Measurements from ENCODE around the gene KPNA3. TPM values are rescaled to one million over a fixed set of nuclear protein-coding genes. Genes with fewer than 3 reads are reported as not detected.

KPNA3 gene
- total and polyA plus RNA-seq, 2 donors (not counting 3 experiments of a cell fraction or from before 2014, with no cell fraction given), result 19.6 to 60.4 TPM

- BruUV-seq (replicated peaks), result no TSS peak
- TF ChIP-seq, protein P1, sequence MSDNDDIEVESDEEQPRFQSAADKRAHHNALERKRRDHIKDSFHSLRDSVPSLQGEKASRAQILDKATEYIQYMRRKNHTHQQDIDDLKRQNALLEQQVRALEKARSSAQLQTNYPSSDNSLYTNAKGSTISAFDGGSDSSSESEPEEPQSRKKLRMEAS (IDR thresholded peaks at IDR 0.05; ENCODE audit: insufficient read depth, insufficient read length), result no peak
- TF ChIP-seq EZH2 (IDR thresholded peaks at IDR 0.05; ENCODE audit: borderline replicate concordance, low read depth, low read length, severe bottlenecking) (no peak), POLR2AphosphoS5 (IDR thresholded peaks at IDR 0.05; ENCODE audit: insufficient read depth, low read depth, low read length) (no peak), FOS (IDR thresholded peaks at IDR 0.05; ENCODE audit: borderline replicate concordance, insufficient read depth, low read length) (no peak), POLR2A (IDR thresholded peaks at IDR 0.05; ENCODE audit: low read depth, low read length) (no peak)
- DNase-seq (ENCODE audit: low read depth, low spot score), result no peak
- Histone ChIP-seq H3K36me3 (ENCODE audit: control insufficient read depth in 2 of 2, extremely low read depth in 1 of 2, insufficient read depth in 2 of 2, low read length in 2 of 2) (no peaks in the 10 kb centered on the region), H3K79me2 (ENCODE audit: control insufficient read depth, insufficient read depth, low read length) (no peaks in the 10 kb centered on the region), H4K20me1 (replicated peaks; ENCODE audit: control insufficient read depth, extremely low read depth, insufficient read depth, low read length) (no peaks in the 10 kb centered on the region), H3K27me3 (ENCODE audit: control insufficient read depth in 2 of 2, insufficient read depth in 2 of 2, low read length in 2 of 2) (no peaks in the 10 kb centered on the region), H3K9ac (replicated peaks; ENCODE audit: extremely low read depth, insufficient read depth, low read length) (no peak overlapping the region), H3K9me1 (replicated peaks; ENCODE audit: control insufficient read depth, extremely low read depth, insufficient read depth, low read length) (no peaks in the 10 kb centered on the region), H3K4me1 (ENCODE audit: control insufficient read depth, extremely low read depth, insufficient read depth, low read length) (no peaks in the 10 kb centered on the region), H3K4me2 (ENCODE audit: insufficient read depth, low read length) (no peak overlapping the region), H3K4me3 (replicated peaks in 1 of 3; ENCODE audit: insufficient read depth in 1 of 3, low read depth in 1 of 3, low read length in 3 of 3) (no peak overlapping the region), H3K9me3 (replicated peaks; ENCODE audit: control insufficient read depth, insufficient read depth, low read length) (no peaks in the 10 kb centered on the region), H2AFZ (ENCODE audit: low read depth, low read length) (no peak overlapping the region), H3K27ac (ENCODE audit: insufficient read depth, low read depth, low read length) (no peak overlapping the region)
- ChIA-PET POLR2A (no interaction called here), CTCF (interaction anchor here (0.6 kb wide), 1 partner anchor 11 kb away, joined by 3 read pairs; no protein-coding TSS in a partner anchor)
- peak; percentile 18 for FAIRE-seq
- dilution Hi-C loops (cut with MboI; ENCODE audit: extremely low pct_ligation_motif_present, low sequenced_read_pairs) (no loop called here), intact Hi-C loops (cut with micrococcal nuclease) (no loop called here)
These were observed 136.6 kb downstream of the KPNA3 start for GRCh38 chr13:49655906-49656305.

DNA sequence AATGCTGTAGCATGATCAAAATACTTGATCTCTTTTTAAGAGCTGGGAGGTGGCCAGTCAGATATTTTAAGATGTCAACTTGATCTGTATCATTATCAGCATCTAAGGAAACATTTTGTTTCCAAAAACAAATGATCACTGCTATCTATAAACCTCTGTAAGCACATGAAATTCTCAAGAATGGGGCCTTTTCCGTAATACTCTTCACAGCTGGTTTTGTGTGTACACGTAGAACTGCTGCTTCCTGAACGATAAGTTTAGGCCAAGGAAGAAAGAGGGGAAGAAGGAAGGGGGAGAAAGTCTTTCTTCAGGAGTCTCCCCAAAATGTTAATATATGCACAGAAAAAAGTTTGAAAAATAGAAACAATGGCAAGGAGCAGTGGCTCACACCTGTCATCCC, 138.5 kb downstream of the KPNA3 start:
- H3K9me3 ChIP-seq (replicated peaks; ENCODE audit: control insufficient read depth, insufficient read depth, low read length), result no peaks in the 10 kb centered on the region
- CTCF ChIA-PET, result interaction anchor here (1.3 to 1.6 kb wide), 2 partner anchors 37 to 1415 kb away, joined by 3 read pairs; partner anchors contain the start of gene EBPL
- H3K27ac ChIP-seq (ENCODE audit: insufficient read depth, low read depth, low read length), result no peak overlapping the region
- no peaks in the 10 kb centered on the region for H3K36me3 ChIP-seq (ENCODE audit: control insufficient read depth in 2 of 2, extremely low read depth in 1 of 2, insufficient read depth in 2 of 2, low read length in 2 of 2)
- peaks cover 9% of the 10 kb centered on the region for H3K4me1 ChIP-seq (ENCODE audit: control insufficient read depth, extremely low read depth, insufficient read depth, low read length)
- TF ChIP-seq GATA2 (IDR thresholded peaks at IDR 0.05; ENCODE audit: insufficient read depth, insufficient read length, low read depth, low read length), result no peak
- TF ChIP-seq FOS (IDR thresholded peaks at IDR 0.05; ENCODE audit: borderline replicate concordance, insufficient read depth, low read length), result no peak
- no peak for TF ChIP-seq POLR2AphosphoS5 (IDR thresholded peaks at IDR 0.05; ENCODE audit: insufficient read depth, low read depth, low read length)
- TF ChIP-seq, protein P1 (IDR thresholded peaks at IDR 0.05; ENCODE audit: insufficient read depth, insufficient read length), result no peak
- no peak for TF ChIP-seq JUN (IDR thresholded peaks at IDR 0.05; ENCODE audit: borderline replicate concordance, insufficient read depth, insufficient read length, low read depth)
- TF ChIP-seq POLR2A (IDR thresholded peaks at IDR 0.05; ENCODE audit: low read depth, low read length), result no peak
- no peak for TF ChIP-seq EZH2 (IDR thresholded peaks at IDR 0.05; ENCODE audit: borderline replicate concordance, low read depth, low read length, severe bottlenecking)
- no peak for TF ChIP-seq CTCF (IDR thresholded peaks at IDR 0.05; ENCODE audit: extremely low read depth in 1 of 2, insufficient read depth in 1 of 2, low read depth in 1 of 2, low read length in 2 of 2)
- TF ChIP-seq MYC (IDR thresholded peaks at IDR 0.05; ENCODE audit: low read depth, low read length), result no peak
- no peak overlapping the region for H3K4me3 ChIP-seq (replicated peaks in 1 of 3; ENCODE audit: insufficient read depth in 1 of 3, low read depth in 1 of 3, low read length in 3 of 3)
- intact Hi-C loops (cut with micrococcal nuclease) (loop anchor here (5.0 kb wide), 1 partner anchor 138 kb away; the partner anchor contains the start of gene KPNA3), dilution Hi-C loops (cut with MboI; ENCODE audit: extremely low pct_ligation_motif_present, low sequenced_read_pairs) (no loop called here)
- no peaks in the 10 kb centered on the region for H3K79me2 ChIP-seq (ENCODE audit: control insufficient read depth, insufficient read depth, low read length)
- DNase-seq (ENCODE audit: low read depth, low spot score) (no peak), FAIRE-seq (no peak)
- H4K20me1 ChIP-seq (replicated peaks; ENCODE audit: control insufficient read depth, extremely low read depth, insufficient read depth, low read length), result no peaks in the 10 kb centered on the region
- H2AFZ ChIP-seq (ENCODE audit: low read depth, low read length), result no peak overlapping the region
- no TSS peak for BruUV-seq (replicated peaks)
- no peaks in the 10 kb centered on the region for H3K27me3 ChIP-seq (ENCODE audit: control insufficient read depth in 2 of 2, insufficient read depth in 2 of 2, low read length in 2 of 2)
- POLR2A ChIA-PET, result no interaction called here
- H3K9ac ChIP-seq (replicated peaks; ENCODE audit: extremely low read depth, insufficient read depth, low read length), result no peak overlapping the region
- no peak overlapping the region for H3K4me2 ChIP-seq (ENCODE audit: insufficient read depth, low read length)
- H3K9me1 ChIP-seq (replicated peaks; ENCODE audit: control insufficient read depth, extremely low read depth, insufficient read depth, low read length), result no peaks in the 10 kb centered on the region
